A673 (cell line): ENCODE results near the gene NPTX2.

ENCODE experiments used
- CTCF ChIP-seq: fragments of 300-800, 200-600 bp; sonication (generic); conservative IDR thresholded peaks from 2 replicates; pipeline ENCODE4 v1.5.1; 2017; ENCODE audit warnings: low read depth, mild to moderate bottlenecking, antibody characterized with exemption, low read length, moderate library complexity, mixed read lengths
- EZH2 ChIP-seq: fragments of 200-600 bp; sonication (generic); IDR thresholded peaks from 2 replicates; pipeline ENCODE4 v1.6.1; 2017; ENCODE audit warnings: borderline replicate concordance, low read depth, mild to moderate bottlenecking, mixed read lengths, antibody characterized with exemption, low read length; ENCODE audit not compliant: poor library complexity, severe bottlenecking

- TF ChIP-seq EZH2 (no peak), CTCF (no peak)
Observed at GRCh38 chr7:98640375-98640774, 23.3 kb downstream of the NPTX2 start.
